Midbrain (tissue), 1 donor: ENCODE results near the gene GSG1L.
"Not testable (repeated sequence)": the region's sequence is repeated elsewhere in the genome, so short reads cannot be mapped to it uniquely, and the experiment has no call there.

ENCODE experiments used
- DNase-seq: peaks from one replicate; lab custom pipeline; 2025; lab: John Stamatoyannopoulos, UW

Gene GSG1L

DNA sequence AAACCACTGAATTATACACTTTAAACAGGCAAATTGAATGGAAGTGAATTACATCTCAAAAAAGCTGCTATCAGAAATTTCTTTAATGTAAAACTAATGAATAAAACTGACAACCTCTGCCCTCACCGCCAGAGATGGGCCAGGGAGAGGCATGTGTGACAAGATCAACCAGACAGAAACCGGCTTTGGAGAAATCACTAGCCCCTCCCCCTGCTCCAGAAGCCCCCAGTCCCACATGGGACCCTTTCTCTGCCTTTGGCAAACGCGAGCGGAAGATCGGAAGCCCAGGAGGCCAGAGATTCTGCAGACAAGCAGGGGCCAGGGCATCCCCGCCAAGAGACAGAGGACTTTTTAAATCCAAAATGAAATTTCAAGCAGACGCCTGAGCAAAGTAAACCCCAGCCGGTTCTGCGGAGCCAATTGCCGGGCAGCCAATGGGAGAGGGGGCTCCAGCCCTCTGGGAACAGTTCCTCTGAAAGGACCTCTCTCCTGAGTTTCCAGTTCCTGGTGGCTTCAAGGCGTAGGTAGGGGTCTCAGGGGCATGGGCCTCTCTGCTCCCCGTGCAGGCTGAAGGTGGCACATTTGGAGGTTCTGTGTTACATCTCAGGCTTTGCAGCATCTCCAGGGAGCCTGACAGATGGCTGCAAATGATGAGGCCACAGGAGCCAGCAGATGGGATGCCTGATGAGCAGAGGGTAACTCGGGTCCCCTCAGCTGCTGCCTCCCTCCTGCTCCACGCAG is 118.1 kb downstream of the GSG1L start:
- DNase-seq = no peak

DNA sequence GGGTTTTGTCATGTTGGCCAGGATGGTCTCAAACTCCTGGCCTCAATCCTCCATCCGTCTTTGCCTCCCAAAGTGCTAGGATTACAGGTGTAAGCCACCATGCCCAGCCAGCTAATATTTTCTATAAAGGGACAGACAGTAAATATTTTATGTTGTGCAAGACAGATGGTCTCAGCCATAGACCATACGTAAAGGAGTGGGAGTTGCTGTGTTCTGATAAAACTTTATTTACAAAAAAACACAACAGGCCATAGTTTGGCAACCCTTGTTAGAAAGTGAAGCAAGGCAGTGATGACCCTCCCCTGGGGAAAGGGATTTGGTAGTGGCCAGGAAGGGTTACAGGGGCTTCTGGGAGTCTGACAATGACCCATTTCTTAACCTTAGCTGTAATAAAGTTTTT is 119.7 kb downstream of the GSG1L start:
- DNase-seq = no peak

DNA sequence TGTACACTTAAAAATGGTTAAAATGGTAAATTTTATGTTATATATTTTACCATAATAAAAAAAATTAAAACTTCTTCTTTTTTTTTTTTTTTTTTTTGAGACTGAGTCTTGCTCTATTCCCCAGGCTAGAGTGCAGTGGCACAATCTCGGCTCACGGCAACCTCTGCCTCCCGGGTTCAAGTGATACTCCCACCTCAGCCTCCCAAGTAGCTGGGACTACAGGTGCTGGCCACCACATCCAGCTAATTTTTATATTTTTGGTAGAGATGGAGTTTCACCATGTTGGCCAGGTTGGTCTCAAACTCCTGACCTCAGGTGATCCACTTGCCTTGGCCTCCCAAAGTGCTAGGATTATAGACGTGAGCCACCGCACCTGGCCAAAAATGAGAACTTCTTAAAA is 121.4 kb downstream of the GSG1L start:
- DNase-seq = not testable (repeated sequence)

DNA sequence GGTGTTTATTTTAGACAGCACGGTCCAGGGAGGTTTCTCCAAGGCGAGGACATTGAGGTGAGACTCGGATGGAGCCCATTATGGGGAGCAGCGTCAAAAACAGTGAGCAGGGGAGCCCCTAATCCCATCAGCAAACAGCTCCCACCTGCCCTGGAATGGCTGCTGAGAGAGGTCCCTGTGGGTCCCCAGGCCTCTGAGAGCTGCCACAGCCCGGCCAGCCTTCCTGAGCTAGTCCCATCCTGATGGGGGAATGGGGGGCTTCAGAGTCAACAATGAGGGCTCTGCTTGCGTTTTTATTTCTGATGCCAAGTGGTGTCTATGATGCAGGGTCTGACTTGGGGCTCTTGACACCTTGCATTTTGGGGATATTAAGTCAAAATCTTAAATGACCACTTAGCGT is 128.4 kb downstream of the GSG1L start:
- DNase-seq = no peak

DNA sequence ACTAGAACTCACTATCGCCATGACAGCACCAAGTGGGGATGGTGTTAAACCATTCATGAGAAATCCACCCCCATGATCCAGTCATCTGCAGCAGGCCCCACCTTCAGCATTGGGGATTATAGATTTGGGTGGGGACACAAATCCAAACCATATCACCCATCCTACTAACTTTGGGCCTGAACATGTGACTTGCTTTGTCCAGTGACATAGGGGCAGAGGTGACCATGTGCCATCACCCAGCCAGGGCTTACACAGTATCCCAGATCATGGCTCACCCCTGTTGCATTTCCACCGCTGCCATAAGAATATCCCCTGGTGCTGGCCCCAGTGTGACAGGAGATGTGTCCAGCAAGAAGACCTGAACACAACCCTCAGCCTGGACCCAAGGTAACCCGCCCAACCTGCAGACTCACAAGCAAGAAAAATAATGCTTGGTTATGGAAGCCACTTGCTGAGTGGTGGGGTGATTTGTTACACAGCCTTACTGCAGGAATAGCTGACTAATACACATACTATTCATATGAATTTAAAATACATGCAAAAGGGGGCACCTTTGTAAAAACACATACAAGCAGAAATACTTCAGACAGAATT is 130.9 kb downstream of the GSG1L start:
- DNase-seq = no peak

DNA sequence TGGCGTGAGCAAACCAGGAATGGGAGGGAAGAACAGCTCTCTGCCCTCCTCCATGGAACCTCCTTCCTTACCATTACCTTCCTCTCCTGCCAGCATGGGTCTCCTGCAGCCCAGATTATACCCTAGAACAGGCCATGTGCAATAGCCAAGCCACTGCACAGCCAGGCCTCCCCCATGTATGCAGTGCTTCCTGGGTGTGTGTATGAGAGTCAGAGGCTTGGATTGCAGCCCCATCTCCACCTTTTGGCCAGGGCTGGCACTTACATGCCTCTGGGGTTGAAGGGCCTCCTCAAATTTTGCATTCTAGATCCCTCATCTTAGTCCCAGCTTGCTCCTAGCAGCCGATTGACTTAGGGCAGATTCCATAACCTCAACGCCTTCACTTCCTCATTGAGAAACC is 133.7 kb downstream of the GSG1L start:
- no peak for DNase-seq

DNA sequence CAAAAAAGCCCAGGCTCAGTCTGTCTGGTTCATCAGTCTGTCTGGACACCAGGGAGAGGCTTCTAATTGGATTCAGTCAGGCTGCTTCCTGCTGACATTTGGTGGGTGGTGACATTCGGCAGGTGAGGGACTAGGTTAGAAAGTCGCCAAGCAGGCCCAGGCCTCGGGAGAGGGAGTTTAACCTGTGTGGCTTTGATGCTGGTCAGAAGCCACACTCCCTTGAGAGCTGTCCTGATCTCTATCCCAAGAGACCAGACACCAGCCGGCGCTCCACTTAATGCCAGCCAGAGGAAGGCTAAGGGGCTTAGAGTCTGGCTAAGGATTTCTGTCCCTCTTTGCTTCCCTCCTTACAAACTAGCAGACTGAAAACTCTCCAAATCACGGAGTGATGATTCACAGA is 135.0 kb downstream of the GSG1L start:
- no peak for DNase-seq

DNA sequence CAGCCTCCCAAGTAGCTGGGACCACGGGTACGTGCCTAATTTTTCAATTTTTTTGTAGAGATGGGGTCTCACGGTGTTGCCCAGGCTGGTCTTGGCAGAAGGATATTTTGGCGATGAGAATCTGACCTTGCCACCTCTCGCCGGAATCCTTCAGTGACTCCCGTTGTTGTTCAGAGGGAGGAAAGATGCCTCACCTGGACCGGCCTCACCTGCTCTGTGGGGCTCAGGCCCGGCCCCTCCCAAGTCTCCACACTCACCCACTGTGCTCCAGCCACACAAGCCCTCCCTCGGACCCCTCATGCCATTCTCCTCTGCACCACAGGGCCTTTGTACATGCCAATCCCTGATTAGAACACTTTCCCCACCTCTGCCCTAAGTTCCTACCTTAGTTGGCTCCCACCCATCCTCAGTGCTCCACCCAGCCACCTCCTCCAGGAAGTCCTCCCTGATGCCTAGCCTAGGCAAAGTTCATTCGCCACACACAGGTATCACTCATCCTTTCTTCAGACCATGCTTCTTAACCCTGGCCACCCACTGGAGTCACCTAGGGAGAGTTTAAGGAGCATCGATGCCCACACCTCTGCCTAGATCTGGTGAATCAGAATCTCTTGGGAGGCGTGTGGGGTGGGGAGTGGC is 136.1 kb downstream of the GSG1L start:
- DNase-seq = no peak

DNA sequence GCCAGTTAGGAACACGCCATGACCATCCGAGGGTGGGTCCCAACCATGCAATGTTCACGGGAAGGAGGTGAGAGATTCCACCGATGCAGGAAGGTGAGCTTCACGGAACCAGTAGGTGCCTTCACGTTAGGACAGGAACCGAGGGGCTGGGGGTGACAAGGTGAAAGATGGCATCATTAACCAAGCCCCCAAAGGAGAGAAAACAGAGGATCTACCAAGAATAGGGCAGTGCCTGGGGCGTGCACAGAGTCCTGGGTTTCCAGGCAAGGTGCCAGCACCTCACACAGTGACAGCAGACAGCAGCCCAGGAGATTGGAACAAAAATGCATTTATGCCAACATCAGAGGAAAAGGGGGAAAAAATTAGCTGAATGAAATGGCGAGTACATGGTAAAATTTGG is 137.9 kb downstream of the GSG1L start:
- no peak for DNase-seq

DNA sequence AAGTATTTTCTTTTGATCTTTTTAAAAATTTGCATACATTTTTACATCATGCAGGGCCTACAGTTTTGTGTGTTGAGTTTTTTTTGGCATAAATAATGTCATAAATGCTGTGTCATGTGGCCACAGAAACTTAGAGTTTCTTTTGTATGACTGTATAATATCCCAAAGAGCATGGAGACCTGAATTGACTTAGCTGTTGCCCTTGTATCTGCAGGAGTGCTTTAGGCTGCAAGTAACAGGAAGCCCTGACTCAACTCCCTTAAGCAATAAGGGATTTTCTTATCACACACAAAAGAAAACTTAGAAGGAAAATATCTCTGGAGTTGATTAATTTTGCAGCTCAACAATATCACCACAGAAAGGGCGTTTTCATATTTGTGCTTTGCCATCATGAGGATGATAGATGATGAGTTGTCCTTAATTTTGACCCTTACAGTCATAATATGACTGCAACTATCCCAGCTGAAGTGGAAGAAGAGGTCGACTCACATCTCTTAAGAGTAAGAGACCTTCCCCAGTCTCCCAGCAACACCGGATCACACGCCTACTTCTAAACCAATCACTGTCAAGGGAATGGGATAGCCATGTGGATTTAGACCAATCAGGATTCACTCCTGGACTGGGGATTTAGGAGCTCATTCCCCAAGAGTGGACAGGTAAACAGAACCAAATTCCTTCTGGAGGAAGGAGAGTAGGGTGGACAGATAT is 138.9 kb downstream of the GSG1L start:
- DNase-seq = no peak

DNA sequence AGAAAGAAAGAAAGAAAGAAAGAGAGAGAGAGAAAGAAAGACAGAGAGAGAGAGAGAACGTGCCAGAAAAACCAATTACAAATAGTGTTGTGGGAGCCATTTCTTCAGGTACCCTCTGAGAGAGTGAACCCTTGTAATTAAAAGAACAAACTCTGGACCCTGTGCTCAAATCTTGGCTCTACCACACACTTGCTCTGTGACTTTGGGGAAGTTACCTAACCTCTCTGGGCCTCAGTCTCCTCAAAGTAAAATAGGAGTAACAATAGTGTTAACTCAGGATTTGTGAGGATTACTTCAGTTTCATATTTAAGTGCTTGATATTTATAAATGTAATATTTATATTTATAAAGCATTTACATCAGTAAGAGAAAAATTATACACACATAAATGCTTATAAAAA is 139.8 kb downstream of the GSG1L start:
- no peak for DNase-seq

DNA sequence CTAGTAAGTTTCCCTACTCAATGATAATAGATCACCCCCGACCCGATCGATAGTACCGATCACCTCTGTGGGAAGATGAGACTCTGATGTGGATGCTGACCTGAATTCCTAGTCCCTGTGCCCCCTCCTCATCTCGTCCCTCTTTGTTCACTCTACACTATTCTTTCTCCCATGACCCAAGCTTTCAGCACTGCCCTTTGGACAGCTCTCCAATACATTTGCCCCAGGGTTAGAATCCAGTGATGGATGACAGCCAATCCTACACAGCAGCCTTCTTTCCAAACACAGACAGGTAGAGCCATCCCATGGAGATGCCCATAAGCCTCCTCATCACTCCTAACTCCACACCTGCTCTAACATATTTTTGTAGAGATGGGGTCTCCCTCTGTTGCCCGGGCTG is 141.1 kb downstream of the GSG1L start:
- DNase-seq = no peak

DNA sequence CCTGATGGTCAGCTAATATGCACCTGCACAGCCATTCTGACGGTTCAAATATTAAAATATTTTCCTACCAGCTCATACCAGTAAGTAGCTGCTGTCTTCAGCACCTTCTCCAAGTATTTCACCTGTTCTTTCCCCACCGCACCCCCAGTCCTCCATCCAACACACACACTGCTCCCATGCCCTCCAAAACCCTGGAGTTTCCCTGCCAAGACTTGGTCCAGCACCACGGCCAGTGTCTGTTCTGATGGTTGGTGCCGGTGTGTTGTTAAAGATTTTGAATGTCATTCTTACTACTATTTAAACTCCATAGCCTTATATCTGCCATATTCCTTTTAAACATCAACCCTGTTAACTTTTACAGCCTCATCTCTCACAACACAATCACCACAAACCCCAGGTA is 142.4 kb downstream of the GSG1L start:
- DNase-seq = no peak

DNA sequence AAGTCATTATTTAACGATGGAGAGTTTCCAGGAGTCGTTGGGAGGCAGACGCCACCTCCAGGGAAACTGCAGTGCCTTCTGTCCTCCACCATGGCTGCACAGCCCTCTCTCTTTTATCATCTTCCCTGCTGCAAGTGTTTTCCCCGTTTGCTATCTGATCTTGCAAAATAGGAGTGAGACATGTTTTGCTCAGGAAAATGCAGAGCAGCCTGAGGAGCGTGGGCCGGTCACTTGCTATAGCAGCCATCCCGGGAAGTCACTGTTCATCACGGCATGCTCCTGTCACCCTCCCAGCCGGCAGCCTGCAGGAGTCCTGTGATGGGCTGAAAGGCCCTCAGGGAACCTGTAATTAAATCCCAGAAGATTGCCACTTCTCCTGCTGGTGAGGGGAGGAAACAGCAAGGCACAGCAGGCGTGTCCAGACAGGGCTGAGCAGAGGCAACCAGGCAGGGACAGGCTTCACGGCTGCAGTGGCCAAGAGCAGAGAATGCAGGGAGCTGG is 143.1 kb downstream of the GSG1L start:
- DNase-seq = peak; percentile 24

DNA sequence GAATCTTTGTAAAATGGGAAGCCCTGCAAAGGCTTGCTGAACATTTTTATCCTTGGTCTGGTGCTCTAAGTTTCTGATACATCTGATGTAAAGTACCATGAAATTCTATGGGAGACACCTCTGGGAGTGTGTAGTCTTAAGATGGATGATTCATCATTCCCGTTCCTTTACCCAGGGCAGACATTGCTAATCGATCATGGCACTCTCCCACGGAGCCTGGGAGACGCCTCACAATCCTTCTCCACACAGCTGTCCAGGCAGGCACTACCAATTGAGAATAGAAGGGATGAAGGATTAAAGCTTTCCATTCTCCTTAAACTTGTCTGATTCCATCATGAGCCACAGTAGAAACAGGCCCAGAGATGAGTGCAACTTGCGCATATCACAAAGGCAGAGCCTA is 144.8 kb downstream of the GSG1L start:
- no peak for DNase-seq

DNA sequence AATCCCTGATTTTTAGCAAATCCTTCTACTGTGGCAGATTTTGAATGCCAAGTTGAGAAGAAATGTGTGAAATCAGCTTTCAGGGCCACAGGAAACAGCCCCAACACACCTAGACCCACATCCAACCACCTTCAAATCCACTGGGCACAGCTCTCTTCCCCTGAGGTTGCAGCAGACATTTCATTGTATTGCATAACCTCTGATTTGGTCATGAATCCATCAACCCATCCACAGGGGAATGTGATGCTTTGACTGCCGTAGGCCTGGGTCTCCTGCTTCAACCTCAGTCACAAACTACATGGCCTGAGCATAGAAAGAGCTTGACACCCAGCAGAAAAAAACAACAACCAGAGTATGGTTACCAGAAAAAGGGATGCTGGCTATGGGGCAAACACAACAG is 145.6 kb downstream of the GSG1L start:
- DNase-seq = no peak

DNA sequence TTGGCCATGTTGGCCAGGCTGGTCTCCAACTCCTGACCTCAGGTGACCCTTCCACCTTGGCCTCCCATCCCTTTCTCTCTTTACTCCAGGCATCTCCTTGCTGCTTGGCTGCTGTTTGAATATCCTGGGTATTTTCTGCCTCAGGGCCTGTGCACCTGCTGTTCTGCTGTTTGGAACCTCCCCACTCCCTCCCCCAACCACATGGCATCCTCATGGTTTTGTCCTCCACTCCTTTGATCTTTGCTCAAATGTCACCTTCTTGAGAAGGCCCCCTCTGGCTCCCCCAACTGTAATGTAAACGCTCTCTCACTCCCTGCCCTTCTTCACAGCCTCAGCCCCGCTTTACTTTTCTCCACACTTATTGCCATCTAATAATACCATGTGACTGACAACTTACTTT is 152.0 kb downstream of the GSG1L start:
- no peak for DNase-seq

DNA sequence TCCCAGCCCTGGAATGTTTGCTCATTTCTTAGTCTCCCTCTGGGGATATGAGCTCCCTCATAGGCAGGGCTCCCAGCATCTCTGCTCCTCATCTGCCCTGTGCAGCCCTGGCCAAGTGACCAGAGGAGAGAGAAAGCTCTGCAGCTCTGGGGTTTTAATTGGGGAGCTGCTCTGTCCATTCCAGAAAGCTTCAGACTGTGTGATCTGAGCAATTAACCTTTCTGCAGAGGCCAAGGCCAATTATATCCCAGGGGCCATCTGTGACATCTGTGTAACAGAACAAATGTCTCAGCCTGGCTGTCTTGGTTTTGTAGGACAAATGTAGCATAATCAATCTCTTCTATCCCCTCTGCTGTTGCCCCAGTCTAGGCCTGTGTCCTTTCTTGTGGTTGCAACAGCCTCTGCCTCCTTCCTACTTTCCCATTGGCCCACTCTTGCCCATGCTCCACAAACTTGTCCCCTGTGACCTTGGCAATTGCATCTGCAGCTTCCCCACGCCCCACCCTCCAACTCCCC is 156.0 kb downstream of the GSG1L start:
- DNase-seq = no peak

DNA sequence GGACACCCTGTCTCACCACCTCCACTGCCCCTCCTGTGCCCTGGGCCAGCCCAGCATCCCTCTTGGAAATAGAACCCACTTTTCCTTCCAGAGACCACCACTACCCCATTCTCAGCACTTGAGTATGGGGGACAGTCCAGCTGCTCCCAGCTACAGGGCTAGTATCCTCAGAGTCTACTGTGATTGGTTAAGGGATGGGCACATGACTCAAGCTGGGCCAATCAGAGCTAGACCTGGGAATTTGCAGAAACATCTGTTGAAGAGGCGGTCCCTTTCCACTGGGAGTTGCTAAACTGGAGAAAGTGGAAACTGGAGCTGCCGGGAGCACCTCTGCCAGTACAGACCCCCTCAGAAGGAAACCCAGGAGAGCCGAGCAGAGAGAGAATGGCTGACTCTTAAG is 156.6 kb downstream of the GSG1L start:
- DNase-seq = no peak

DNA sequence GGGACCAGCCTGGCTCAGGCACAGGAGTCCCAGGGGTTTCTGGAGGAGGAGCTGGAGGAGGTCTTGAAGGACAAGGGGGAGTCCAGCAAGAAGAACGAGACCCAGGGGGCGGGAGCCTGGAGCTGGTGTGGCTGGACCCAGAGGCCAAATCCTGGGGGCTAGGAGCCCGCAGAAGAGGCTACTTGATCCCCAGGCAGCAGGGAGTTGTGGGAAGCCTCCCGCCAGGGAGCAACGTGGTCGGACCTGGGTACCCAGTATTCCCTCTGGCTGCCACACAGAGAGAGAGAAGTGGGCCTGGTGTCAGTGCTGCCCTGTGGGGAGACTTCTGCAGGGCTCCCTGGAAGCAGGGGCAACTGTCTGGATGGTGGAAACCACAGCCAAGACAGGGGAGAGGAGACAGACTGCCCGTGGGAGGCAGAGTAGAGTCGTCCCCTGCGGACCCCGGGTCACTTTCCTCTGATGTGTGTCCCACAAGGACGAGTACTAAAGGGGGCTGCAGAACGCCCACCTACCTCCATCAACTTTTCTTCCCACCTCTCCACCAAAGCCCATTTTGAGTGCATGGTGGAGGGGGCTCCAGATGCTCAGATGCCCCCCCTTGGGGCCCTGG is 160.4 kb downstream of the GSG1L start:
- no peak for DNase-seq

DNA sequence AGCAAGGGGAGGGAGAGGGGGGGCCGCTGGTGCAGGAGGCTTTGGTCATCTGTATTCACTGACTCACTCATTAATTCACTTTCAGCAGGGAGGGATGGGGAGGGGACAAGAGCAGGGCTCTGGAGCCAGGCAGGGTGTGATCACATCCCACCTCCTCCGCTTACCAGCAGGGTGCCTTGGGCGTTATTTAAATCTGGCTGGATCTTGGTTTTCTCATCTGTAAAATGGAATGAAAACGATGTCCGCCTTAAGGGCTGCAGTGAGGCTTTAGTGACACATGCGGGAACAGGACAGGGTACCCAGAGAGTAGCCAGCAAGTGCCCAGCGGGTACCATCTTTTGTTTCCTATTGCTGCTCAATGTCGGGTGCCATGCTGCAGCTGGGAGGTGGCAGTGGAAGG is 161.0 kb downstream of the GSG1L start:
- DNase-seq = no peak

DNA sequence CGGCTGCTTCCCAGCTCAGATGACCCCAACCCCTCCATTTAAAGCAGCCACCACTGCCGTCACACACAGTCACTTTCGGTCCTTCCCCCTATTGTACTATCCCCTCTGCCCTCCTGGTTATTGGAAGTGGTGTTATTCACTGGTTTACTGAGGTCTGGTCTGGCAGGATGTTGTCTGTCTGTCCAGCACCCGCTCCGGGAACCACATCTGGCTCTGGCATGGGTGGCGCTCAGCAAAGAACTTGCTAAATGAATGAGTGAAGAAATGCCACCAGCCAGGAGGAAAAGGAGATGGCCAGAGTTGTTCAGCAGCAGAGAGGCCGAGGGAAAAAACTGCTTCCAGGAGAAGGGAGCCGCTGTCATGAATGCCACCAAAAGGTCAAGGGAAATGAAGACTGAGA is 161.6 kb downstream of the GSG1L start:
- no peak for DNase-seq
